Progenitor cell of endocrine pancreas (in vitro differentiated cells): ENCODE measurements around the gene TRAF7. TPM values are rescaled to one million over a fixed set of nuclear protein-coding genes. Genes with fewer than 3 reads are reported as not detected.

ENCODE experiments used
- DNase-seq: peaks from one replicate; pipeline ENCODE4 v3.0.0; 2021; ENCODE audit warnings: low spot score; ENCODE audit not compliant: unreplicated experiment
- H3K27ac Mint-ChIP-seq: 2 replicates; pipeline ENCODE4 v1.8.0; 2021; ENCODE audit warnings: mild to moderate bottlenecking, moderate library complexity, mixed read lengths
- H3K27me3 Mint-ChIP-seq: 2 replicates; pipeline ENCODE4 v1.8.0; 2021; ENCODE audit warnings: mixed read lengths
- H3K36me3 Mint-ChIP-seq: 2 replicates; pipeline ENCODE4 v1.8.0; 2022; ENCODE audit warnings: mixed read lengths; ENCODE audit not compliant: insufficient read depth
- H3K4me1 Mint-ChIP-seq: 2 replicates; pipeline ENCODE4 v1.8.0; 2021; ENCODE audit warnings: low read depth, mixed read lengths
- H3K4me3 Mint-ChIP-seq: 2 replicates; pipeline ENCODE4 v1.8.0; 2021; ENCODE audit warnings: low read depth, mild to moderate bottlenecking, moderate library complexity, mixed read lengths
- H3K9me3 Mint-ChIP-seq: 2 replicates; pipeline ENCODE4 v1.8.0; 2021; ENCODE audit warnings: low read depth, mixed read lengths
- CTCF ChIP-seq: fragments of 200-600 bp; sonication (generic); IDR thresholded peaks from one replicate; pipeline ENCODE4 v1.5.0; 2021; ENCODE audit warnings: antibody characterized with exemption, mild to moderate bottlenecking; ENCODE audit not compliant: unreplicated experiment
- total RNA-seq: library from RNA; stranded (reverse); gene quantifications from 2 replicates; pipeline ENCODE4 v1.2.1, GENCODE V29; 2021

The TRAF7 gene
- total RNA-seq, 1 donor from 2014 or later = 85.2 TPM

- no peak for DNase-seq
- H3K4me1 Mint-ChIP-seq = no peaks in the 10 kb centered on the region
- no peak overlapping the region for H3K27ac Mint-ChIP-seq
- no peaks in the 10 kb centered on the region for H3K9me3 Mint-ChIP-seq
- TF ChIP-seq CTCF = no peak
- H3K27me3 Mint-ChIP-seq = no peaks in the 10 kb centered on the region
- peaks cover 11% of the 10 kb centered on the region for H3K36me3 Mint-ChIP-seq
- H3K4me3 Mint-ChIP-seq = no peak overlapping the region
These were observed 17.2 kb downstream of the TRAF7 start for GRCh38 chr16:2172688-2173335.

- Mint-ChIP-seq H3K4me3 (no peak overlapping the region), H3K4me1 (no peaks in the 10 kb centered on the region), H3K27me3 (no peaks in the 10 kb centered on the region), H3K36me3 (peaks cover 11% of the 10 kb centered on the region), H3K27ac (no peak overlapping the region), H3K9me3 (no peaks in the 10 kb centered on the region)
- no peak for TF ChIP-seq CTCF
- no peak for DNase-seq
These were observed 17.8 kb downstream of the TRAF7 start for GRCh38 chr16:2173366-2173765.

- no peak for TF ChIP-seq CTCF
- Mint-ChIP-seq H3K4me3 (no peak overlapping the region), H3K27ac (no peak overlapping the region), H3K27me3 (no peaks in the 10 kb centered on the region), H3K36me3 (peaks cover 11% of the 10 kb centered on the region), H3K4me1 (no peaks in the 10 kb centered on the region), H3K9me3 (no peaks in the 10 kb centered on the region)
- DNase-seq = no peak
These were observed 18.3 kb downstream of the TRAF7 start for GRCh38 chr16:2173916-2174315.

GRCh38 chr16:2174396-2175131 lies 19.0 kb downstream of the TRAF7 start:
- no peaks in the 10 kb centered on the region for H3K27me3 Mint-ChIP-seq
- DNase-seq = no peak
- no peak overlapping the region for H3K27ac Mint-ChIP-seq
- peaks cover 11% of the 10 kb centered on the region for H3K36me3 Mint-ChIP-seq
- H3K9me3 Mint-ChIP-seq = no peaks in the 10 kb centered on the region
- no peaks in the 10 kb centered on the region for H3K4me1 Mint-ChIP-seq
- H3K4me3 Mint-ChIP-seq = no peak overlapping the region
- no peak for TF ChIP-seq CTCF

- no peaks in the 10 kb centered on the region for H3K27me3 Mint-ChIP-seq
- H3K9me3 Mint-ChIP-seq = no peaks in the 10 kb centered on the region
- H3K27ac Mint-ChIP-seq = no peak overlapping the region
- no peak overlapping the region for H3K4me3 Mint-ChIP-seq
- H3K4me1 Mint-ChIP-seq = no peaks in the 10 kb centered on the region
- no peak for TF ChIP-seq CTCF
- peaks cover 11% of the 10 kb centered on the region for H3K36me3 Mint-ChIP-seq
- no peak for DNase-seq
These were observed 19.9 kb downstream of the TRAF7 start for GRCh38 chr16:2175454-2175853.
